CD14-positive monocyte (primary cell): ENCODE data around the gene TRPV4. TPM values are rescaled to one million over a fixed set of nuclear protein-coding genes. Genes with fewer than 3 reads are reported as not detected.

Experiments
- DNase-seq, 3 donors: peaks; one replicate each; pipeline ENCODE4 v3.0.0-alpha.2; 2011 to 2022
- H2AFZ ChIP-seq: 2 replicates; pipeline ENCODE4 v1.6.0; 2012; ENCODE audit warnings: mild to moderate bottlenecking, low read depth, low read length, inconsistent platforms; ENCODE audit not compliant: insufficient read depth, poor library complexity, severe bottlenecking
- H3K27ac ChIP-seq, 2 donors: 1 replicate in 1 of 2; 2 replicates in 1 of 2; pipeline ENCODE4 v1.5.1; 2012 to 2013; ENCODE audit warnings: low read length in 2 of 2, control low read depth in 1 of 2, inconsistent platforms in 1 of 2, low read depth in 1 of 2, mild to moderate bottlenecking in 1 of 2
- H3K27me3 ChIP-seq, 2 donors: one replicate each; pipeline versions ENCODE4 v1.6.0 to v1.6.1; 2011 to 2013; ENCODE audit warnings: low read length in 2 of 2; ENCODE audit not compliant: control insufficient read depth in 2 of 2, insufficient read depth in 2 of 2
- H3K36me3 ChIP-seq, 2 donors: replicated peaks in 1 of 2; 1 replicate in 1 of 2; 2 replicates in 1 of 2; pipeline versions ENCODE4 v1.5.1 to v1.6.1; 2012 to 2013; ENCODE audit warnings: low read length in 2 of 2, control low read depth in 1 of 2, inconsistent platforms in 1 of 2, mild to moderate bottlenecking in 1 of 2; ENCODE audit not compliant: insufficient read depth in 2 of 2, control insufficient read depth in 1 of 2
- H3K4me1 ChIP-seq, 2 donors: 1 replicate in 1 of 2; 2 replicates in 1 of 2; pipeline versions ENCODE4 v1.5.1 to v1.6.1; 2012 to 2013; ENCODE audit warnings: low read length in 2 of 2, control low read depth in 1 of 2, inconsistent platforms in 1 of 2, mild to moderate bottlenecking in 1 of 2, moderate library complexity in 1 of 2; ENCODE audit not compliant: insufficient read depth in 2 of 2, control insufficient read depth in 1 of 2
- H3K4me2 ChIP-seq: replicated peaks from 2 replicates; pipeline ENCODE3; 2012; ENCODE audit warnings: low read length, moderate library complexity, mild to moderate bottlenecking; ENCODE audit not compliant: poor library complexity, severe bottlenecking; ENCODE audit errors: extremely low read depth
- H3K4me3 ChIP-seq, 3 experiments: fragments of 200-600 bp in 1 of 3; sonication (generic) in 1 of 3; replicated peaks in 1 of 3; 1 replicate in 2 of 3; 2 replicates in 1 of 3; pipeline ENCODE4 v1.5.1; 2011 to 2013; ENCODE audit warnings: low read length in 3 of 3, mild to moderate bottlenecking in 3 of 3, control low read depth in 2 of 3, low read depth in 2 of 3, inconsistent platforms in 1 of 3, moderate library complexity in 1 of 3
- H3K79me2 ChIP-seq: 2 replicates; pipeline ENCODE4 v1.6.0; 2012; ENCODE audit warnings: mild to moderate bottlenecking, control low read depth, inconsistent platforms, low read length, moderate library complexity; ENCODE audit not compliant: insufficient read depth
- H3K9ac ChIP-seq: 2 replicates; pipeline ENCODE4 v1.6.0; 2017; ENCODE audit warnings: low read length, mild to moderate bottlenecking; ENCODE audit not compliant: insufficient read depth, poor library complexity, severe bottlenecking
- H3K9me3 ChIP-seq, 2 donors: replicated peaks in 1 of 2; 1 replicate in 1 of 2; 2 replicates in 1 of 2; pipeline versions ENCODE4 v1.5.1 to v1.6.1; 2012 to 2013; ENCODE audit warnings: low read length in 2 of 2, control low read depth in 1 of 2; ENCODE audit not compliant: control insufficient read depth in 1 of 2, insufficient read depth in 1 of 2
- H4K20me1 ChIP-seq: 2 replicates; pipeline ENCODE4 v1.6.0; 2012; ENCODE audit warnings: mild to moderate bottlenecking, low read length, control low read depth, moderate library complexity; ENCODE audit not compliant: insufficient read depth
- H3K27ac Mint-ChIP-seq, 7 donors: one replicate each; pipeline ENCODE4 v1.8.0; 2020; ENCODE audit warnings: mild to moderate bottlenecking in 7 of 7, mixed read lengths in 7 of 7, moderate library complexity in 6 of 7, inconsistent platforms in 2 of 7
- H3K27me3 Mint-ChIP-seq, 3 donors: one replicate each; pipeline ENCODE4 v1.8.0; 2021 to 2022; ENCODE audit warnings: low read depth in 3 of 3, mild to moderate bottlenecking in 3 of 3, mixed read lengths in 3 of 3, moderate library complexity in 3 of 3, inconsistent platforms in 1 of 3
- H3K36me3 Mint-ChIP-seq, 2 donors: one replicate each; pipeline ENCODE4 v1.8.0; 2020; ENCODE audit warnings: mixed read lengths in 2 of 2, inconsistent platforms in 1 of 2, mild to moderate bottlenecking in 1 of 2
- H3K4me1 Mint-ChIP-seq: one replicate; pipeline ENCODE4 v1.8.0; 2020; ENCODE audit warnings: mild to moderate bottlenecking, mixed read lengths
- H3K4me3 Mint-ChIP-seq, 2 donors: one replicate each; pipeline ENCODE4 v1.8.0; 2020; ENCODE audit warnings: mild to moderate bottlenecking in 2 of 2, mixed read lengths in 2 of 2, moderate library complexity in 1 of 2
- H3K9me3 Mint-ChIP-seq, 7 donors: one replicate each; pipeline ENCODE4 v1.8.0; 2020 to 2022; ENCODE audit warnings: mixed read lengths in 7 of 7, mild to moderate bottlenecking in 6 of 7, moderate library complexity in 6 of 7, inconsistent platforms in 2 of 7
- WGBS: methylation state at CpG from one replicate; pipeline ENCODE4 v1.1.5; 2013; ENCODE audit warnings: missing lambda C conversion rate; ENCODE audit not compliant: insufficient coverage; 5-methylcytosine and 5-hydroxymethylcytosine counted together
- intact Hi-C, 2 donors: fragments of 100-400 bp; cut with micrococcal nuclease; formaldehyde crosslinking; loops; one replicate each; pipeline versions ENCODE4 v1.15.0 to v1.15.1; 2023
- polyA plus RNA-seq, 3 donors: library from polyadenylated mRNA; depleted of rRNA in 1 of 3; unstranded in 2 of 3; stranded (reverse) in 1 of 3; fragments of 300-500 nt in 2 of 3; fragments of >200 nt in 1 of 3; fragmentation: Illumina TruSeq in 2 of 3; gene quantifications; 1 replicate in 2 of 3; 2 replicates in 1 of 3; pipeline ENCODE4 v1.2.3, GENCODE V29; 2012 to 2021
- TF ChIP-seq, protein P1 (sequence below): fragments of 200-600 bp; IDR thresholded peaks from one replicate; pipeline ENCODE4 v1.8.0; 2022; ENCODE audit warnings: antibody characterized with exemption, mild to moderate bottlenecking

The TRPV4 gene
- polyA plus RNA-seq, 3 donors, result 0.64 to 3.1 (median 2.0) TPM

DNA sequence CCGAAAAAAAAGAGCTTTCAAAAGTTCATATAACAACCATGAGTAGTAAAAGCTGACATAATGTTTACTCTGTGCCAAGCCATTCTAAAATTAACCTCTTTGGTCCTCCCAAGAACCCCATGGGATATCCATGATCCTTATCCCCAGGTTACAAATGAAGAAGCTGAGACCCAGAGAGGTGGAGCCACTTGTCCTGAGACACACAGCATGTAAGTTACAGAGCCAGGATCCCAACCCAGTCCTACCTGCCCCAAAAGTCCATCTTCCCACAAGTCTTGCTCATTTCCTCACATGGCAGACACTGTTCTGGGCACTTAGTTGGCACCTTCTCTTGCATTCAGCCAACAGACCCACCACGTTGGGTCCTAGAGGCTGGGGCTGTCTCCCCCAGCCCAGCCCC lies 37.1 kb downstream of the TRPV4 start:
- peaks cover 7% of the 10 kb centered on the region for H3K4me1 Mint-ChIP-seq
- H3K27me3 ChIP-seq, result no peaks in the 10 kb centered on the region
- H3K36me3 Mint-ChIP-seq, result peaks cover 0 to 2% of the 10 kb centered on the region in 2 donors
- H3K27me3 Mint-ChIP-seq, result peaks cover 7 to 11% (median 7%) of the 10 kb centered on the region in 3 donors
- H3K36me3 ChIP-seq, result no peaks in the 10 kb centered on the region
- H3K4me2 ChIP-seq, result no peak overlapping the region
- no peak overlapping the region for H3K4me3 Mint-ChIP-seq
- no peak overlapping the region for H3K9ac ChIP-seq
- TF ChIP-seq, protein P1, sequence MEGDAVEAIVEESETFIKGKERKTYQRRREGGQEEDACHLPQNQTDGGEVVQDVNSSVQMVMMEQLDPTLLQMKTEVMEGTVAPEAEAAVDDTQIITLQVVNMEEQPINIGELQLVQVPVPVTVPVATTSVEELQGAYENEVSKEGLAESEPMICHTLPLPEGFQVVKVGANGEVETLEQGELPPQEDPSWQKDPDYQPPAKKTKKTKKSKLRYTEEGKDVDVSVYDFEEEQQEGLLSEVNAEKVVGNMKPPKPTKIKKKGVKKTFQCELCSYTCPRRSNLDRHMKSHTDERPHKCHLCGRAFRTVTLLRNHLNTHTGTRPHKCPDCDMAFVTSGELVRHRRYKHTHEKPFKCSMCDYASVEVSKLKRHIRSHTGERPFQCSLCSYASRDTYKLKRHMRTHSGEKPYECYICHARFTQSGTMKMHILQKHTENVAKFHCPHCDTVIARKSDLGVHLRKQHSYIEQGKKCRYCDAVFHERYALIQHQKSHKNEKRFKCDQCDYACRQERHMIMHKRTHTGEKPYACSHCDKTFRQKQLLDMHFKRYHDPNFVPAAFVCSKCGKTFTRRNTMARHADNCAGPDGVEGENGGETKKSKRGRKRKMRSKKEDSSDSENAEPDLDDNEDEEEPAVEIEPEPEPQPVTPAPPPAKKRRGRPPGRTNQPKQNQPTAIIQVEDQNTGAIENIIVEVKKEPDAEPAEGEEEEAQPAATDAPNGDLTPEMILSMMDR, result no peak
- peaks cover 0 to 3% (median 0%) of the 10 kb centered on the region in 7 donors for H3K9me3 Mint-ChIP-seq
- 83% methylated on average over 1 of the region's 2 CpGs for WGBS
- peaks cover 0 to 2% of the 10 kb centered on the region in 2 donors for H3K9me3 ChIP-seq
- intact Hi-C loops, result no loop called here
- DNase-seq, result no peak
- H3K27ac ChIP-seq, result no peak overlapping the region
- H3K4me3 ChIP-seq, result no peak overlapping the region
- peaks cover 8 to 12% of the 10 kb centered on the region in 2 donors for H3K4me1 ChIP-seq
- no peak overlapping the region for H3K27ac Mint-ChIP-seq
- H3K79me2 ChIP-seq, result no peaks in the 10 kb centered on the region
- no peaks in the 10 kb centered on the region for H4K20me1 ChIP-seq
- no peak overlapping the region for H2AFZ ChIP-seq

DNA sequence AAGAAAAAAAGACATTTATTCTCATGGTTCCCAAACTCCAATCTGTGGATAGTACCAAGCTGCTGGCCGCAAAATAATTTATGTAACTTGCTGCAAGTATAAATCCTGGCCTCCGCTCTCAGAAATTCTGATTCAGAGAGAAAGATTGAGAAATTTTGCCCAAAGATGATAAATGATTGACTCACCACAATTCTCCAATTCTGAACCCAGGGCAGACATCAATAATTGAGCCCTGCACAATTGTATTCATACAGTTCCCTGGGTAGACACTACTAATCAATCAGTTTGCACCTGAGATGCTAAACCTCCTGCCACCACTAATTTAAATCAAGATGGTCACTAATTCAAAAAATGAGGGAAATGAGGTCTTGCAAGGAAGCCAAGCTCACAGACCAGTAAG lies 38.2 kb downstream of the TRPV4 start:
- Histone ChIP-seq H4K20me1 (no peaks in the 10 kb centered on the region), H3K27me3 (no peaks in the 10 kb centered on the region), H3K79me2 (no peaks in the 10 kb centered on the region), H3K4me1 (peaks cover 8 to 12% of the 10 kb centered on the region in 2 donors), H3K4me2 (no peak overlapping the region), H3K27ac (no peak overlapping the region), H3K4me3 (no peak overlapping the region), H2AFZ (no peak overlapping the region), H3K9me3 (no peaks in the 10 kb centered on the region), H3K9ac (no peak overlapping the region), H3K36me3 (no peaks in the 10 kb centered on the region)
- Mint-ChIP-seq H3K4me3 (peak overlapping the region in 1 of 2 donors; percentile 0), H3K36me3 (peaks cover 0 to 2% of the 10 kb centered on the region in 2 donors), H3K27ac (no peak overlapping the region), H3K27me3 (peaks cover 7 to 12% (median 8%) of the 10 kb centered on the region in 3 donors), H3K4me1 (peaks cover 7% of the 10 kb centered on the region), H3K9me3 (peaks cover 0 to 2% (median 0%) of the 10 kb centered on the region in 7 donors)
- TF ChIP-seq, protein P1, result no peak
- no CpG with 5 or more reads among the region's 2 CpGs for WGBS
- DNase-seq, result no peak
- intact Hi-C loops, result no loop called here
